Measurements from ENCODE around the gene BMPR1B.
"Not testable (repeated sequence)": the region's sequence is repeated elsewhere in the genome, so short reads cannot be mapped to it uniquely, and the experiment has no call there.

DNA sequence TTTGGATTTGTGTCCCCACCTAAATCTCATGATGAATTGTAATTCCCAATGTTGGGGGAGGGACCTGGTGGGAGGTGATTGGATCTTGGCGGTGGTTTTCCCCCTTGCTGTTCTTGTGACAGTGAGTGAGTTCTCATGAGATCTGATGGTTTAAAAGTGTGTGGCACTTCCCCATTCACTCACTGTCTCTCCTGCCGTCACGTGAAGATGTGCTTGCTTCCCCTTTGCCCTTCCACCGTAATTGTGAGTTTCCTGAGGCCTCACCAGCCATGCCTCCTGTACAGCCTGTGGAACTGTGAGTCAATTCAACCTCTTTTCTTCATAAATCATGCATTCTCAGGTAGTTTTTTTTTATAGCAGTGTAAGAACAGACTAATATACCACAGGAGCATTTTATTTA lies 304.0 kb downstream of the BMPR1B start:
- TF ChIP-seq TAF1, POLR2A, POLR2AphosphoS5, SPI1 (IDR thresholded peaks at IDR 0.05; ENCODE audit: low read depth, low read length): not testable (repeated sequence)

All from GM12891 (cell line).